CD4-positive, alpha-beta T cell treated with Interleukin-15 for 4 hours (primary cell): ENCODE measurements around the gene ST6GALNAC4.

ENCODE experiments used
- DNase-seq: peaks from one replicate; pipeline ENCODE4 v3.0.0-alpha.2; 2020; ENCODE audit warnings: low spot score

ST6GALNAC4 gene

DNA sequence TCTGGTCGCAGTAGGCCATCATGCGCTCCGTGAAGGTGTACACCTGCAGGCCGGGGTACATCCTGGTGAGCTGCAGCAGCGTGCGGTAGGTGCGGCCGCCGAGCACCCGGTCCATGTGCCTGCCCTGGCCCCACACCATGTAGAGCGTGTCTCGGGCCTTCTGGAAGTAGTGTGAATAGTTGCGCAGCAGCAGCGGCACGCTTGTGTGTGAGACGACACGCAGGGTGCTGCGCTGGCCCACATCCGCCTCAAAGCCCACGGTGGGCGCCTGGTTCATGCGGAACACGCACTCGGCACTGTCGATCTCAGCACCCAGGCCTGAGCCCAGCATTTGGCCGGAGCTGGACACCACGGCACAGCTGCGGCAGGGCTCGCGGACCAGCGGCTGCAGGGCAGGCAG, 4.5 kb downstream of the ST6GALNAC4 start:
- no peak for DNase-seq

DNA sequence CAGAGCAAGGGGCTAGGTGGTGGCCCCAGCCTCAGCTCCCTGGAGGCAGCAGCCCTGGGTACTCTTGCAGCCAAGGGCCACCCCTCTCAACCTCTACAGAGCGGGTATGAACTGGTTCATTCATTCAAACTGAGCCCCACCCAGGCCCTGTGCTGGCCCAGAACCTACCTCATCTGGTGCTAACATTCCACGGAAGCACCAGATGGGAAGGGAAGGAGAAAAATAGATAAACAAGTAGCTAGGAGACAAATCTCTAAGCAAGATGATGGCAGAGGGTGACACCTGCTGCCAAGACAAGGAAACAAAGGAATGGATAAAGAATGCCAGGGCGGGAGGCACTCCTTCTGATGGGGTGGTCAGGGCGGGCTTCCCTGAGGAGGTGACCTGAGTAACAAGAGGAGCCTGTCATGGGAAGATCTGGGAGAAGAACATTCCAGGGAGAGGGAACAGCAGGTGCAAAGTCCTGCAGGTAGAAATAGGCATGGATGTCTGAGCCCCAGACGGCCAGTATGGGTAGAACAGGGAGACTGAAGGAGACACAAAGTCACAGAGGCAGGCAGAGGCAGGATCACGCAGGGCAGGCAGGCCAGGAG, 6.1 kb downstream of the ST6GALNAC4 start:
- no peak for DNase-seq

DNA sequence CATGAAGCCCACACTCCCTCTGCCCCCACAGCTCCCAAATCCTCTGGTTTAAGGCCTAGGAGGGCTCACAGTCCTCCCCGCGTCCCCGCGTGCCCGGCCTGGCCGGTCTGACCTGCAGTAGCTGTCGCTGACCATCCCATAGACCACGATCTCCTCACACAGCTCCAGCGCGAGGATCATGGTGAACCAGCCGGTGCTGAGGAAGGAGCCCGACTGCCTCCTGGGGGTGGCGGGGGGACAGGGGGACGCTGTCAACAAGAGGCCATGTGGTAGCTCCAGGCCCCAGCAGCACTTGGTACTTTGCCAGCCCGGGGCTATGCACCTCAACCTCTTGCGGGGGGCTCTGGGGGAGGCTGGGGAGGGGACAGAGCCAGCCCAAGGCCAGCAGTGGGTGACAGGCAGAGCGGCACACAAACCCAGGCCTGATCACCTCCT, 7.0 kb downstream of the ST6GALNAC4 start:
- no peak for DNase-seq

DNA sequence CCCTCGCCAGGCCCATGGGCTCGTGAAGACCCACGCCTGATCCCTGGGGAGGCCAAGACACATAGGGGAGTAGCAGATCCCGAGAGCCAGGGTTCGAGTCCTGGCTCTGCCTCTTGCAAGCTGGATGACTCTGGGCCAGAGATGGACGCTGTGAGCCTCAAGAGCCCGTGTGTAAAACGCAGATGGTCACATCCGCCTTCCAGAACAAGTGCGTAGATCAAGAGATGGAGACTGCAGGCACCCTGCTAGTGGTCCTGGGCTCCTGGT, 8.2 kb downstream of the ST6GALNAC4 start:
- DNase-seq: no peak

DNA sequence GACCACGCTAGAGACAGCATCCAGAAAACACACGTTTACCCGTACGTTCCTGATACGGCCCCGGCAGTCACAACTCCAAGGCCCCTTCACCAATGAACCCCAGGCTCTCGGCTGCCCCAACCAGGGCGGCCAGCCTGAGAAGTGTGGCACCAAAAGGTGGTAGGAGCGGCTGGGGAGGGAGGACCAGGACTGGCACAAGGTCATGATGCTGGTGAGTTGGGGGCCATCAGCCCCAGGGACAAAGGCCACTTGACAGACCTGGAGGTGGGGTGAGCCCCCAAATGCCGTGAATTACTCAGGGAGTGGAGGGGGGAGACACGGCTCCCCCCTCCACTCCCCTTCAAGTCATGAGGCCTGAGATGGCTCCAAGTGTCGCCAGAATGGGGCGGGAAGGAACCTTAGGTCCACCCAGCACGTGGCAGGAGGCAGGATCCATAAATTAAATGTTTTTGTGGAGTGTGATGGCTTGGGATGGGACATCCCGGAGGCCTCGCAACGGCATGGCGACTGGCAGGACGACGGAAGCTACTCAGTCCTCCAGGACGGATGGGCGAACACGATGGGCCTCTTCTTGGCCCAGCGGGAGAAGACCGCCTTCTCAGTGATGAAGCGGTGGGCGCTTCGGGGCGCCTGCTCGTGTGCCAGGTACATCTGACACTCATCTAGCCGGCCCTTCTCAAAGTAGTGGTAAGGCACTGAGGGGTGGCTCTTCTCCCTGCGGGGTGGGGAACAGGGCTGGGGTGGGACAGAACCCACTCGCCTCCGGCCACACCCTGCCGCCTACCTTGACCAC, 8.8 kb downstream of the ST6GALNAC4 start:
- DNase-seq: no peak

DNA sequence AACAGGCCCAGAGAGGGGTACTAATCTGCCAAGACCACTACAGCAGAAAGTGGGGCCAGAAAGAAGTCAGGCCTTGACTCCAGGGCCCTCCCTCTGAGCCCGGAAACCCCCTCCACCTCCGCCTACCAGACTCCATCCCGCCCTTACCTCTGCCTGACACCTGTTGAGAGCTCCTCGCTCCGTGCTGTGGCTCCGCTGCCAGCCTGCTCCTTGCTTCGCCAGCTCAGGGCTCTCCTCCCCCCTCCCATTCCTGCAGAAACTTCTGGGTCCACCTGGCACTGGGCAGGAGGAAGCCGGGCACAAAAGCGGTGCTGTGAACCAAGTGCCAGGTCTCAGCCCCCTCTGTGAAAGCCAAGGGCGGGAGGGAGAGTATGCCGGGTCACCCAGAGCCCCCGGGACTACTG, 11.1 kb downstream of the ST6GALNAC4 start:
- DNase-seq: peak; percentile 64

DNA sequence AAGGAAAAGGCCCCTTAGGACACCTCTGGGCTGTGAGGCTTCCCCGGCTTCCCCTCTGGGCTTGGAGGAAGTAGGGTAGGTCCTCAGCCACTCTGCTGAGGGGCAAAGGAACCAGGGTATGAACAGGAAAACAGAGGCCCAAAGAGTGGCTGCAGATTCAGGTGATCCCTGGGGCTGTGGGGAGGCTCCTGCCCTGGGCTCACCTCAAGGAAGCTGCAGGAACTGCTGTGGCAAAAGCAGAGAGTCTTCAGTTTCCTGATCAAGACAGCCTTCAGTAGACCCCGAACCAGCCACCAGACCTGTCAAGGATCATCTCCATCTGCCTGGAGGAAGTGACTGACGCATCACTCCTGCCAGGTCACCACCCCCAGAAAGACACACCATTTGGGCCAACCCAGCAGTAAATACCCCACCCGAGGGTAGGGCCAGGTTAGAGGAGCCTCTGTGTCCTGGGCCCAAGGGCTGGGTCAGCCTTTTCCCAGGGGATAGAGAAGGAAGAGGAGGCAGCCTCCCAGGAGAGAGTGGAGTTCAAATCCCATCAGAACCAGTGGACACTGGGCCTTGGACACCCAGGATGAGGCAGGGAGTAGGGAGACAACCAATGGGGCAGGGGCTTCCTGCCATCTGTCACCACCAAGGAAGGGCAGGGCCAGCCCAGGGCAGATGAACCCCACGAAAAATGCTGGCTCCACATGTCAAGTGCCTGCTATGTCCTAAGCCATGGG, 11.7 kb downstream of the ST6GALNAC4 start:
- peak; percentile 71 for DNase-seq

DNA sequence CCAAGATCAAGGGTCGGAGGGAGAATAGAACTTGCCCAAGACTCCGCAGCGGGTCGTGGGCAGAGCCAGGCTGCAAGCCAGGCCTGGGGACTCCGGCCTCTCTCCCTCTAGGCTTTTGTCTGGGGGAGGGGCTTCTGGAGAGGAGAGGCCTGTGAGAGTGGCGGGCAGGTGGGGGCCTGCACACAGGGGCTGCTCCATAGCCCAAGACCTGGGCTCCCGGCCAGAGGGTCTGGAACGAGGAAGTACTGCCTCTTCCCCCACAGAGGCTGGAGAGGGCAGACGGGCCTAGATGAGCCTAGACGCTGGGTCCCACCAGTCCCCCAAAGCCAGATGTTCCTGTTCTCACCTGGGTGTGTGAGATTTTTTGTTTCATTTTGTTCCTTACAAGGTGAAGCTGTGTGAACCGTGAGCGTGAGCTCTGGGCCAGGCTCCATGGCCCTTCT, 12.3 kb downstream of the ST6GALNAC4 start:
- no peak for DNase-seq

DNA sequence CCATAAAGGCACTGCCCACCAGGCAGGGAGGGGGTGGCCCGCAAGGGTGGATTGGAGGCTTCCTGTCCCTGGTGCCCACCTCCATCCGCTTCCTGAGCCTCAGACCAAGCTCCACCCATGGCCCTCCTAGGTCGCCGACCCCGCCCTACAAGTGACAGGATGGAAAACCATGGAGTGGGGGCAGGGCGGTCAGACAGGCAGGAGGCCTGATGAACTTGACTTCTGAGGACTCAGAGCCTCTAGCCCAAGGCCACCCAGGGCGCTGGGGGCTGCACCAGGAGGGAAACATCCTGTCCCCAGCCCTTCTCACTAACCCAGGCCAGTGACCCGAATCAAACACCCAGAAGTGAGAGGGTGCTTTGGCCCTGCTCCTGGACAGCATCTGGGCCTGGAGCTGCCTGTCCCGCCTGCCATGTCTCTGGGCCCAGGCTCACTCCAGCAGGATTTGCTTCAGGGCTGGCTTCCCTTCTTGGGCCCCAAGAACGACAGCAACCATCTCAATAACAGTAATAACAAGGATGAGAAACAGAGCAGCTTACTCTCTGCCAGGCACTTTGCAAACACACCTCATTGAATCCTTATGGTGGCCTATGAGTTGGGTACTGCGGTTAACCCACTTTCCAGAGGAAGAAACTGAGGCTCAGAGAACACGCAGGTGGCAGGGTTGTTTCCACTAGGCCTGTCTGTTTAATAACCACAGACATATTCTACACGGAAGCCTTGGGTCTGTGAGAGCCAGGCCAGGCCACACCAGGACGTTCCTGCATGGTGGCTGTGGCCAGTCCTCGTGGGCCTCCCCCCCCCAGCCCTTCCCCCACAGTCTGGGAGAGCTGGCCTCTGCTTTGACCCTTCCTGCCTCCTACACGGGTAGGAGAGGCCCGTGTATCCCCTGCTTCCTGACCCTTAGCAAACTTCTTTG, 13.0 kb downstream of the ST6GALNAC4 start:
- peak; percentile 52 for DNase-seq

DNA sequence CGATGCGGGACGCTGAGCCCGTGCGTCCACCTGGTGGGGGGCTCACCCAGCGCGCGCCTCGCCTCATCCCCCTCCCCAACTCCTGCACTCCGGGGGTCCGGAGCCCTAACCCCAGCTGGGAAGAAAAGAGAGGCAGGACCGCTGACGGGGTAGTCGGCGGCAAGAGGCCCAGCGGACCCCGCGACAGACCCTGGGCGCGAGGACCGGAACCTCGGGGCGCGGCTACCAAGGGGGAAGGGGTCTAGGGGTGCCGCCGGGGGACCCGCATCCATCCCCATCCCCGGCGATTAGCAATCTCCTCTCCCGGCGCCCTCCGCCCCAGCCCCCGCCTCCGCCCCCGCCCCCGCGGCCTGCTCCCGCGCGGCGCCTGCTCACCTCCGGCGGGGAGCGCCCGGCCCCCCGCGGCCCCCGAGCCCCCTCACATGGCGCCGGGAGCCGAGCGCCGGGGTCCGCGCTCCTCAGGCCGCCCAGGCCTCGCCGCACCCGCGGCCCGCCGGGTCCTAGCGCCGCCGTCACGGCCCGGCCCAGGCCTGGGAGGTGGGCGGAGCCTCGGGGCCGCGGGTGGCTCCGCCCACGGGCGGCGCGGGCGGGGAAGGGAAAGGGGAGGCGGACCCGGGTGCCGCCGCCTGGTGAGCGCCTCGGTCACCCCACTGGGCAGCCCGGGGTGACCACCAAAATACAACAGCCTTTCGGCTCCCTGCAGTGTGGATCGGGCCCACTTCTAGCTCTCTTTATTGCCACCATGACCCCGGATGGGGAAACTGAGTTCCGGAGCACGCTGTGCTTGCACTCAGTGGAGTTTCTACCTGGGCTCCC, 17.5 kb downstream of the ST6GALNAC4 start, which contains the start of gene ST6GALNAC6:
TSS of gene ST6GALNAC6 (minus strand) at position 476 of the 816 bp plus-strand sequence. CDS start 1,622 bp downstream, outside the sequence.
- peak; percentile 68 for DNase-seq

DNA sequence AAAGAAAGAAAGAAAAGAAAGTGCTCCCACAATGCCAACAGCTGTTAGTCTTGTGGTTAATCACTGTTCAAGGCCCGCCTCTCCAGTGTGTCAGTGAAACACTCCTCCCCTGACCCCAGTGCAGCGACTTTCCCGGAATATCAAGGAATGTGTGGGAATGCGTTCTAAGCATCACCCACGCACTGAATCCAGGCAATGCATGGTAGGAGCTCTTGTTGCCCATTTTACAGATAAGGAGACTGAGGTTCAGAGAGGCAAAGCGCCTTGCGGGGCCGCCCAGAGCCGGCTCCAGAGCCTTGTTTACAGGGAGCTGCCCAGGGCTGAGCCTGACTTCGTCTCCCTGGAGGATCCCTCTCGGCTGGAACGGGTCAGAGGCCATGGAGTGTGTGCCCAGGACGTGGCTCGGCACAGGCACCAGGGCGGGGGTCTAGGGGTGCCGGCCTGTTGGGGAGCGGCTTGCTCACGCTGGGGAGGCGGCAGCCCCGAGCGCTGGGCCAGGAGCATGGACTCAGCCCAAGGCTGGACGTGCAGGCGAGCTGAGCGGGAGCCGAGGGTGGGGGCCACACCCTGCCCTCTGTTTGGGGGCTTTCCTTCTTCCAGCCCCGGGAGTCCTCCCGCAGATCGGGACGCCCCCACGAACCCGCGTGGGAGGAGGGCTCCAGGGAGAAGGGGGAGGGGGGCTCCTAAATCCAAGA, 18.3 kb downstream of the ST6GALNAC4 start:
- no peak for DNase-seq

DNA sequence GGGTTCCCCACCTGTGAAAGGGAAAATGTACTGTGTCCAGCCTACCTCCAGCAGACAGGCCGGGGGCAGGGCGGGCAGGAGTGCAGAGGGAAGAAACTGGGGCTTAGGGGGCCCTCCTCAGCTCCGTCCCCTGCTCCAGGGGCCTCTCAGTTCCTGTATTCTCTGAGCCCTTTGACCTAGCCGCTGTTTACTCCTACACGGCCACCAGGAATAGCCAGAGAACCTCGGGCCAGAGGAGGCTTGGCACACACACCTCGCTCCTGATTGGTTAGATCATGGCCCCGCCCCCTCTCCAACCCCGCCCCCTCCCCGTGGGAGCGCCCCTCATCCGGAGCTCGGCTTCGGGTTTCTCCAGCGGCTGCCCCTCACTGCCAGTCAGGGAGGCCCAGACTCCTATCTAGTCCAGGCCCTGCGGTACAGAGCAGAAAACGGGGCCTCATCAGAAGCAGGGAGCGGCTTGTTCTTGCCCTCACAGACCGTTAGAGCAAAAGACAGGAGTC, 19.6 kb downstream of the ST6GALNAC4 start:
- DNase-seq: no peak

DNA sequence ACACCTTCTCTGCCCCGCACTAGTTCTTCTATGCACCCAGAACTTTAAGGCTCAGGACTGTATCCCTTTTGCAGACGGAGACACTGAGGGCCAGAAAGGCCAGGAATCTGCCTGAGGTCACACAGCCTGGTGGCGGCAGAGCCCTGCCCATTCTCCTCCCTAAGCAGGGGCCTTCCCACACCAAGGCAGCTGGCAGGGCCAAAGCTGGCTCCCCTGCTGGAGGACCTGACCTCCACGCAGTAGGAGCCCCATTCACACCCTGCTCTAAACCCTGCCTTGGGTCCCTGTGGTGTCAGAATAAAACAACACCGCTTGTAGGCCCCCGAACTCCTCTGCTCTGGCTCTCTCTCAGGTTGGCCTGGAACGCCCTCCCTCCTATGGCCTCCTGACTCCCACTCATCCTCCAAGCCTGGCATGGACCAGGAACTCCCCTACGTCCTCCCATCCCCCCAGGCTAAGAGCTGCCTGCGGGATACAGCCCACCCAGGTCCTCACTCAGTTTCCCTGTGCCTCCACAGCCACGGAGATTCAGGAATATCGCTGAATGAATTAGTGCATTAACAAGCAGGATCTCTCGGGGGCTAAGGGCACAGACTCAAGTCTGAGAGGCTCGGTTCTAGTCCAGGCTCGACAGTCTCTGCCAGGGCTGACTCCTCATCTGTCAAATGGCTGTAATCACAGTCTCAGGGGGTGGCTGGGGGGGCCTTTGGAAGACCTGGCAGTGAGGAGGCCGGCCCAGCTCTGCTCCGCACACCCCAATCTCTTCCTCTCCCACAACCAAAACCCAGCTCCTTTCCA, 20.2 kb downstream of the ST6GALNAC4 start:
- no peak for DNase-seq

DNA sequence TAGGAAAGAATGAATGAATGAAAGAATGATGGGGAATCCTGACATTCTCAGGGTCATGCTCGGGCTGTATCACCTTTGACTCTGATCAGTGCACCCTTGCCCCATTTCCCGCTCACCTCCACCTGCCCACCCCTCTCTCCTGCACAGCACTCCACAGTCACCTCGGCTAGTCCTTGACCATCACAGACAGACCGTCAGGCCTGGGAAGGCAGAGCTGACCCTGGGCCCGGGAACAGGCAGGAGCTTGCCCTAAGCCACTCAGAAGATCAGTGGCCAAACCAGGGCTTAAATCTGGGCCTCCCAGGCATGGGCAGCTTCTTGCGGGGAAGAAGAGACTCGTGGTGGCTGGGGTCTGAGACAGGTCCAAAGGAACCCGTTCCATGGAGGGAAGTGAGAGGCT, 21.0 kb downstream of the ST6GALNAC4 start:
- no peak for DNase-seq

DNA sequence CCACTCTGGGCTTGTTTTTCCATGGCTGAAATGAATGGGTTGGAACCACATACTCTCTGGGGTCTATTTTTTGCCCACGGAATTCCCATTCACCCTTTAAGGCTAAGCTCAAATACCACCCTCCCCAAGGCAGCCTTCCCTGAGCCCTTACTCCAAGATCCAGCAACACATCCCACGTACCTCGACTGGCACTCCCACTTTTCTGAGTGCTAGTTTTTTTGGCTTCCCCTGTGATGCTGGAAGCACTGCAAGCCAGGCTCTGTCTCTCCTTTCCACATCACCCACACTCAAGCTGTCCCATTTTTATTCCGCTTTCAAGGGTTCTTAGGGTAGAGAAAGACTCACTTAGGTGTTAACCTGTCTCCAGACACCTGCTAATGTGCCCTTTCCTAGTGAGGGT, 23.4 kb downstream of the ST6GALNAC4 start:
- DNase-seq: no peak

DNA sequence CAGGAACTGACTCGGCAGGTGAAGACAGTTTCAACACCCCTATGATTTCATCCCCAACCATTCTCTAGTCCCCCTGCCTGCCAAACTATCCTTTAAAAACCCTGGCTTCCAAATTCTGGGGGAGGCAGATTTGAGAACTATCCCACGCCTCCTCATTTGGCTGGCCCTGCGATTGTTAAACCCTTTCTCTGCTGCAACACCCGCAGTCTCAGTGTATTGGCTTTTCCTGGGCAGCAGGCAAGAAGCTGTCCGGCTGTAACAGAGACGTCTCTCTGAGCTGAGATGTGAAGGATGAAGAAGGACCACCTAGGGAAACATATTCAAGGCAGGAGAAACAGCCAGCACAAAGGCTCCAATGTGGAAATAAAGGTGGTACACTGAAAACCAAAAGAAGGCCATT, 24.0 kb downstream of the ST6GALNAC4 start:
- DNase-seq: no peak

DNA sequence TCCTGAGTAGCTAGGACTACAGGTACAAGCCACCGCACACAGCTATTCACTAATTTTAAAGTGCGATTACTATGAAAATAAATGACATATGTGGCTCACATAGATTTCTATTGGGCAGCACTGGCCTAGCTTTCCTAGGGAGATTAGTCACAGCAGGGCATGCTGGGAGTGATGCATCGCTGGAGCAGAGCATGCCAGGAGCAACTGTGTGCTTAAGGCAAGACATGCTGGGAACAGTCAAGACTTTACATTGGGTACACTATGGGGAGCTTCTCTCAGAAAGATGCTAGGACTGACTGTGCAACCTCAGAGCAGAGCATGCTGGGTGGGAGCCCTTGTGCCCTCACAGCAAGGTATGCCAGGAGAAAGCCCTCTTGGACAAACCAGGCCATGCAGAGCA, 26.8 kb downstream of the ST6GALNAC4 start:
- DNase-seq: no peak

DNA sequence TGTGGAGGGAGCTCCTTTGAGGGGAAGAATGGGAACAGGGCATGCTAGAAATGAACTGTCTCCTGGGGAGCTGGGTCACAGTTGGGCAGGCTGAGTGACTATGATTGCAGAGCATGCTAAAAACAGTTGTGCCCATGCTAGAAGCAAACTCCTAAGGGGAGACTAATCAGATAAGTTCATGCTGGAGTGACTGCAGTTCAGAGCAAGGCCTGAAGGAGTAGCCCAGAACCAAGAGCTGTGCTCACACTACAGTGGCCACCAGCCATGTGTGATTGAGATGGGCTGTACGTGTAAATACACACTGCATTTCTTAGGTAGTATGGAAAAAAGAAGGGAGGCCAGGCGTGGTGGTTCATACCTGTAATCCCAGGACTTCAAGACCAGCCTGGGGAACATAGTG, 29.0 kb downstream of the ST6GALNAC4 start:
- DNase-seq: no peak

DNA sequence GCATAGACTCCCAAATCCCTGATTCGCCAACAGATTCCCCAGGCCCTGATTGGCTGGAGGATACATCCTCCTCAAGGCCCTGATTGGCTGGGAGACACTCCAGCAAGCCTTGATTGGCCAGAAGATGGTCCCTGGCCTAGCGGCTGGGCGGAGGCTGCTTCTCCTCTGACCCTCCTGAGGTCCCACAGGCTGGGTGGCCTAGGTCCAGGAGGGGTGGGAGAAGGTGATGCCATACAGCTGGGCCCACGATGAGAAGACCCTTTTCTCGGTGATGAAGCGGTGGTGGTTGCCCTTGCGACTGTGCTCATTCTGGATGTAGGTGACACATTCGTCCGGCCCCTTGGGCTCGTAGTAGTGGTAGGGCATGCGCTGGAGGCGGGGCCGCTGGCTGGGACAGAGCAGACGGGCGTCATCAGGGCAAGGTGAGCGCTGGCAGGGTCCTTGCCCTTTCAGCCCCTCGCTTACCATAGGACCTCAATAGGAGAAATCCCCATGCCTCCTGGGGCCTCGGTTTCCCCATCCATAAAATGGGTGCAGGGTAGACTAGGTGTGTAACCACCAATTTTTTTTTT, 30.4 kb downstream of the ST6GALNAC4 start:
- DNase-seq: no peak
